Heart left ventricle (tissue), 13 donors: ENCODE measurements around the gene RNASE13.

Experiments
- POLR2A ChIP-seq, 2 donors: fragments of 450-650 bp; IDR thresholded peaks; one replicate each; pipeline ENCODE4 v1.6.1; 2017; ENCODE audit warnings: antibody characterized with exemption in 2 of 2, mild to moderate bottlenecking in 2 of 2, moderate library complexity in 2 of 2
- TF ChIP-seq, protein P1 (sequence below), 12 donors: fragments of 200-600 bp; sonication (generic) in 4 of 12; IDR thresholded peaks; one replicate each; pipeline versions ENCODE4 v1.5.0 to v1.8.0; 2018 to 2022; ENCODE audit warnings: antibody characterized with exemption in 12 of 12, mild to moderate bottlenecking in 5 of 12
- donor health status: ischemic (EF 13 %, LVEDD 7.1; RV severe dilation, severe dysfunction).
- donor health status: DM: no; HTN: yes; CAD: no.
- donor health status: DM: no; HTN: no; CAD: no.
- donor health status: ischemic (EF 25% LVEDD 6.9; RV normal size, moderate dysfunction).
- donor health status: ischemic (EF 25% LVEDD 5.7; RV mildly dilated, moderate dysfunction).
- donor health status: ischemic (EF 35%, LVEDD 5.7; RV mildly dilated, moderate dysfunction).
- donor health status: nonischemic (EF 11% LVEDD 7.7; RV severe dilation, severe dysfunction).
- donor health status: DM: yes; HTN: yes; CAD: no.
- donor health status: PGD.
- donor health status: ischemic (EF 29% LVEDD 5.4; RV normal size, mild dysfunction).
- donor health status: nonischemic (EF 23%, LVEDD 6.1; RV moderate dilation, normal function).

GRCh38 chr14:21039585-21040369 is 5.2 kb upstream of the RNASE13 start:
- TF ChIP-seq, protein P1, sequence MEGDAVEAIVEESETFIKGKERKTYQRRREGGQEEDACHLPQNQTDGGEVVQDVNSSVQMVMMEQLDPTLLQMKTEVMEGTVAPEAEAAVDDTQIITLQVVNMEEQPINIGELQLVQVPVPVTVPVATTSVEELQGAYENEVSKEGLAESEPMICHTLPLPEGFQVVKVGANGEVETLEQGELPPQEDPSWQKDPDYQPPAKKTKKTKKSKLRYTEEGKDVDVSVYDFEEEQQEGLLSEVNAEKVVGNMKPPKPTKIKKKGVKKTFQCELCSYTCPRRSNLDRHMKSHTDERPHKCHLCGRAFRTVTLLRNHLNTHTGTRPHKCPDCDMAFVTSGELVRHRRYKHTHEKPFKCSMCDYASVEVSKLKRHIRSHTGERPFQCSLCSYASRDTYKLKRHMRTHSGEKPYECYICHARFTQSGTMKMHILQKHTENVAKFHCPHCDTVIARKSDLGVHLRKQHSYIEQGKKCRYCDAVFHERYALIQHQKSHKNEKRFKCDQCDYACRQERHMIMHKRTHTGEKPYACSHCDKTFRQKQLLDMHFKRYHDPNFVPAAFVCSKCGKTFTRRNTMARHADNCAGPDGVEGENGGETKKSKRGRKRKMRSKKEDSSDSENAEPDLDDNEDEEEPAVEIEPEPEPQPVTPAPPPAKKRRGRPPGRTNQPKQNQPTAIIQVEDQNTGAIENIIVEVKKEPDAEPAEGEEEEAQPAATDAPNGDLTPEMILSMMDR (IDR thresholded peaks at IDR 0.05): peak; percentile 55 to 82 (median 71)
- no peak for TF ChIP-seq POLR2A (IDR thresholded peaks at IDR 0.05)
